GM06990 (cell line): ENCODE measurements around the gene GPC6.

ENCODE experiments used
- DNase-seq: peaks from one replicate; pipeline ENCODE4 v3.0.0-alpha.2; 2011; ENCODE audit not compliant: insufficient read length; ENCODE audit errors: extremely low read depth
- H3K27me3 ChIP-seq: replicated peaks from 2 replicates; pipeline ENCODE4 v1.6.0; 2011; ENCODE audit warnings: low read length; ENCODE audit not compliant: control insufficient read depth, insufficient read depth
- H3K36me3 ChIP-seq: 2 replicates; pipeline ENCODE4 v1.5.1; 2011; ENCODE audit warnings: low read length; ENCODE audit not compliant: control insufficient read depth, insufficient read depth
- H3K4me3 ChIP-seq: replicated peaks from 2 replicates; pipeline ENCODE4 v1.5.1; 2011; ENCODE audit warnings: low read depth, mild to moderate bottlenecking, control low read depth, low read length
- CTCF ChIP-seq: IDR thresholded peaks from 2 replicates; pipeline ENCODE4 v1.5.1; 2011; ENCODE audit warnings: low read length, control low read depth, mild to moderate bottlenecking, inconsistent platforms; ENCODE audit not compliant: insufficient read depth, poor library complexity, severe bottlenecking

The GPC6 gene

GRCh38 chr13:93338906-93339305 is 112.3 kb downstream of the GPC6 start:
- TF ChIP-seq CTCF, result no peak
- DNase-seq, result no peak
- Histone ChIP-seq H3K27me3 (no peaks in the 10 kb centered on the region), H3K4me3 (no peak overlapping the region), H3K36me3 (no peaks in the 10 kb centered on the region)

- no peak for DNase-seq
- H3K27me3 ChIP-seq, result no peaks in the 10 kb centered on the region
- TF ChIP-seq CTCF, result no peak
- H3K4me3 ChIP-seq, result no peak overlapping the region
- H3K36me3 ChIP-seq, result no peaks in the 10 kb centered on the region
Observed at GRCh38 chr13:93339550-93339949, 112.9 kb downstream of the GPC6 start.

GRCh38 chr13:93341517-93341916 is 114.9 kb downstream of the GPC6 start:
- H3K4me3 ChIP-seq, result no peak overlapping the region
- DNase-seq, result no peak
- H3K36me3 ChIP-seq, result no peaks in the 10 kb centered on the region
- no peak for TF ChIP-seq CTCF
- H3K27me3 ChIP-seq, result no peaks in the 10 kb centered on the region

GRCh38 chr13:93343097-93343496 is 116.5 kb downstream of the GPC6 start:
- H3K27me3 ChIP-seq, result no peaks in the 10 kb centered on the region
- H3K4me3 ChIP-seq, result no peak overlapping the region
- DNase-seq, result no peak
- TF ChIP-seq CTCF, result no peak
- no peaks in the 10 kb centered on the region for H3K36me3 ChIP-seq

- no peak for TF ChIP-seq CTCF
- Histone ChIP-seq H3K27me3 (no peaks in the 10 kb centered on the region), H3K4me3 (no peak overlapping the region), H3K36me3 (no peaks in the 10 kb centered on the region)
- DNase-seq, result no peak
Observed at GRCh38 chr13:93344048-93344705, 117.6 kb downstream of the GPC6 start.

- Histone ChIP-seq H3K36me3 (no peaks in the 10 kb centered on the region), H3K4me3 (no peak overlapping the region), H3K27me3 (no peaks in the 10 kb centered on the region)
- no peak for DNase-seq
- TF ChIP-seq CTCF, result no peak
Observed at GRCh38 chr13:93345024-93345423, 118.4 kb downstream of the GPC6 start.
